ENCODE measurements around the gene INPP4B.
A peak's percentile ranks its signal among the peaks of the same experiment; 100 is the strongest.

INPP4B gene

GRCh38 chr4:142376204-142376603 lies 469.9 kb downstream of the INPP4B start:
- no peak for DNase-seq (ENCODE audit: low spot score)

- DNase-seq (ENCODE audit: low spot score), result no peak
Observed at GRCh38 chr4:142373610-142374009, 472.5 kb downstream of the INPP4B start.

GRCh38 chr4:142372530-142373260 lies 473.4 kb downstream of the INPP4B start:
- no peak for DNase-seq (ENCODE audit: low spot score)

GRCh38 chr4:142369141-142369540 lies 477.0 kb downstream of the INPP4B start:
- no peak for DNase-seq (ENCODE audit: low spot score)

GRCh38 chr4:142367418-142368180 lies 478.5 kb downstream of the INPP4B start:
- no peak for DNase-seq (ENCODE audit: low spot score)

- no peak for DNase-seq (ENCODE audit: low spot score)
Observed at GRCh38 chr4:142366769-142367181, 479.3 kb downstream of the INPP4B start.

GRCh38 chr4:142365391-142365790 lies 480.7 kb downstream of the INPP4B start:
- DNase-seq (ENCODE audit: low spot score), result no peak

GRCh38 chr4:142363686-142364085 lies 482.4 kb downstream of the INPP4B start:
- DNase-seq (ENCODE audit: low spot score), result no peak

- no peak for DNase-seq (ENCODE audit: low spot score)
Observed at GRCh38 chr4:142361981-142362380, 484.1 kb downstream of the INPP4B start.

- DNase-seq (ENCODE audit: low spot score), result no peak
Observed at GRCh38 chr4:142360657-142361056, 485.4 kb downstream of the INPP4B start.

- no peak for DNase-seq (ENCODE audit: low spot score)
Observed at GRCh38 chr4:142358656-142359055, 487.4 kb downstream of the INPP4B start.

GRCh38 chr4:142356801-142357200 lies 489.3 kb downstream of the INPP4B start:
- DNase-seq (ENCODE audit: low spot score), result peak; percentile 34

GRCh38 chr4:142356118-142356759 lies 489.9 kb downstream of the INPP4B start:
- no peak for DNase-seq (ENCODE audit: low spot score)

- no peak for DNase-seq (ENCODE audit: low spot score)
Observed at GRCh38 chr4:142355421-142355930, 490.6 kb downstream of the INPP4B start.

- DNase-seq (ENCODE audit: low spot score), result peak; percentile 61
Observed at GRCh38 chr4:142354794-142355420, 491.2 kb downstream of the INPP4B start.

GRCh38 chr4:142354041-142354440 lies 492.1 kb downstream of the INPP4B start:
- no peak for DNase-seq (ENCODE audit: low spot score)

GRCh38 chr4:142353149-142353738 lies 492.9 kb downstream of the INPP4B start:
- peak; percentile 51 for DNase-seq (ENCODE audit: low spot score)

GRCh38 chr4:142352712-142353111 lies 493.4 kb downstream of the INPP4B start:
- no peak for DNase-seq (ENCODE audit: low spot score)

GRCh38 chr4:142351958-142352357 lies 494.1 kb downstream of the INPP4B start:
- DNase-seq (ENCODE audit: low spot score), result no peak

- DNase-seq (ENCODE audit: low spot score), result no peak
Observed at GRCh38 chr4:142350871-142351270, 495.2 kb downstream of the INPP4B start.

GRCh38 chr4:142348613-142349021 lies 497.5 kb downstream of the INPP4B start:
- DNase-seq (ENCODE audit: low spot score), result no peak

GRCh38 chr4:142347241-142347640 lies 498.9 kb downstream of the INPP4B start:
- DNase-seq (ENCODE audit: low spot score), result no peak

Data from CD4-positive, alpha-beta T cell treated with Interleukin-2 at 100 ng/mL for 4 hours (primary cell).